BLaER1 treated with 17β-estradiol and CSF1 and Interleukin-3, amounts not matched to agents 10 nM and 100 nM (cell line): ENCODE measurements around the gene PER3.

ENCODE experiments used
- H3K27ac ChIP-seq, 11 experiments: shearing (Covaris generic); formaldehyde crosslinking; 2 replicates each; pipeline ENCODE4 v1.8.1; 2022
- H3K27me3 ChIP-seq, 11 experiments: shearing (Covaris generic); formaldehyde crosslinking; 2 replicates each; pipeline ENCODE4 v1.8.1; 2022
- H3K36me3 ChIP-seq, 11 experiments: shearing (Covaris generic); formaldehyde crosslinking; 2 replicates each; pipeline ENCODE4 v1.8.1; 2022
- H3K4me1 ChIP-seq, 10 experiments: shearing (Covaris generic); formaldehyde crosslinking; 2 replicates each; pipeline ENCODE4 v1.8.1; 2022
- H3K4me2 ChIP-seq, 11 experiments: shearing (Covaris generic); formaldehyde crosslinking; 2 replicates each; pipeline ENCODE4 v1.8.1; 2022
- H3K4me3 ChIP-seq, 10 experiments: shearing (Covaris generic); formaldehyde crosslinking; 2 replicates each; pipeline ENCODE4 v1.8.1; 2022
- H3K9ac ChIP-seq, 11 experiments: shearing (Covaris generic); formaldehyde crosslinking; 2 replicates each; pipeline ENCODE4 v1.8.1; 2022
- H3K9me3 ChIP-seq, 11 experiments: shearing (Covaris generic); formaldehyde crosslinking; replicated peaks in 1 of 11; 2 replicates each; pipeline ENCODE4 v1.8.1; 2022
- H4K20me1 ChIP-seq, 11 experiments: shearing (Covaris generic); formaldehyde crosslinking; 2 replicates each; pipeline ENCODE4 v1.8.1; 2022
- Cebpa-rat ChIP-seq, 11 experiments: shearing (Covaris generic); IDR thresholded peaks; 2 replicates each; pipeline ENCODE4 v1.8.1; 2022

The PER3 gene

DNA sequence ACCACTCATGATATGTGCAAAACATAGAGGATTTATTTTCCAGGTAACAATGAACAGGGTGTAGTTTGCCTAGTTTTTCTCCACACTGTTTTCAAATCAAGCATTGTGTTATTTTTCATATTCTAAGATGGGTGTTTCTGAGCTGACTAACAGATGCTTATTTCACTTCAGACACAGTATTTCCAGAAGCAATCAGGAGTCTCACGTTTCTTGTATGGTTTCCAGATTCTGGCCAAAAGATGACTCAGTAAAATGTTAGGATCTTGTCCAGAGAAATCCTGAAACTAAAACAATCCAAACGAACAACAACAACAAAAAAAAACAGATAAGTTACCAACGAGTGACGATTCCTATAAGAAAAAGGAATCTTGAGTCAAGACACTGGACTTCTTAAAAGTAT is 63.5 kb downstream of the PER3 start:
- Histone ChIP-seq H3K36me3 (no peaks in the 10 kb centered on the region), H3K27me3 (no peaks in the 10 kb centered on the region), H3K9me3 (no peaks in the 10 kb centered on the region), H3K4me1 (peaks cover 0 to 1% (median 0%) of the 10 kb centered on the region in 10 experiments; a peak in 1 of 20 replicates), H4K20me1 (no peaks in the 10 kb centered on the region), H3K27ac (no peak overlapping the region), H3K4me3 (no peak overlapping the region), H3K4me2 (no peak overlapping the region), H3K9ac (no peak overlapping the region)
- no peak for TF ChIP-seq Cebpa-rat (IDR thresholded peaks at IDR 0.05)

DNA sequence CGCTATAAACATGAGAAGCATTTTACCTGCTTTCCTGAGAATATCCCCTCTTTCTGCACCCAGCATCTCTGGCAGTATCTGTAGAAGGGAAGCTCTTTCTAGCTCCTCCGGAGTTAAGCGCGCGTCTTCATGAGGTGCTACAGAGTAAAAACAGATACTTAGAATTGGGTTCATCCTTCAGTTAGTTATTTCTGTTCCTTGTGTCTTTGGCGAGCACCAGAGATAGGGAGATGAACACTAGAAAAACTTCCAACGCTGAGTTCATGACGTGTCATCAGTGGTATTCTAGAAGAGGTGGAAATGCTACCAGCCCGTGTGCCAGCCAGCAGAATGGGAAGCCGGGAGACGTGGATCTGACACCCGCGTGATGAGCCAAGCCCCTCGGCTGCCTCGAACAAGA is 66.7 kb downstream of the PER3 start:
- no peaks in the 10 kb centered on the region for H3K9me3 ChIP-seq
- no peaks in the 10 kb centered on the region for H4K20me1 ChIP-seq
- no peak overlapping the region for H3K9ac ChIP-seq
- no peaks in the 10 kb centered on the region for H3K27me3 ChIP-seq
- no peak for TF ChIP-seq Cebpa-rat (IDR thresholded peaks at IDR 0.05)
- H3K4me1 ChIP-seq = peaks cover under 1 to 9% (median 2%) of the 10 kb centered on the region in 10 experiments
- H3K36me3 ChIP-seq = no peaks in the 10 kb centered on the region
- H3K27ac ChIP-seq = no peak overlapping the region
- no peak overlapping the region for H3K4me2 ChIP-seq
- H3K4me3 ChIP-seq = no peak overlapping the region

DNA sequence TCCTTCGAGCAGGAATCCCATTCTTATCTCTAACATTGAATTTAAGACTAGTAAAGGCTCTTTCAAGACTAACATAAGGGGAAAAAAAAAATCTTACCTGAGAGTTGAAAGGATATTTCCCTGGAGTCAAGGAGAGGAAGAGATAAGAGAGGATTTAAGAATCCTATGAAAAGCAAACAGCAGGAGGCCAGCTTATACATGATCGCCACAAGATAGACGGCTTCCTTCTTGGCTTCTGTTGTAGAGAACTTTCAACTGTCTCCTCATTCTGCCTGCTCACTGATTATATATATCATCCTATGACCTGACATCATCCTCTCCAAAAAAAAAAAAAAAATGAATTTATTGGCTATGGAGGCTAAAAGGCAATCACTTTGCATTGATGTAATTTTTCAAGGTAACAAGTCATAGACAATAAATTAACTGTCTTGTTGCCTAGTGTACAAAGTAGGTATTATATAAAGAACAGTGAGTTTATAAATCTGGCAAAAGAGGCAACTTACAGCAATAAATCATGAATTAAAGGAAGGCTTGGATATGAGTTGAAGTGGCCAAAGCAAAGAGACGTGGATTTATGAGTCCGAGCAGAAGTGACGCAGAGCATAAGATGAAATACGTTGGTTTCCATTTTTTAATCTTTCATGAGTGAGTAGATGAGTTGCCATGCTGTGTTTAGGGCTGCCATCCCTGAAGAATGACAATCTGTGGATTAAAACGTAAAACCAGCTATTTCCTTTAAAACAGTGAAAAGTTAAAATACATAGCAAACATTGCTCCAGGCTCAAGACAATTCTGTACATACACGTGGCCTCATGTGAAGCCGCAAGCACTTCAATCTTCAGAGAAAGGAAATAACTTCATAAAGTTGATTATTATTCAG is 69.0 kb downstream of the PER3 start, which contains the start of gene UTS2:
Gene UTS2, minus strand, starts transcription at position 262 of the 880 bp plus-strand sequence. Its CDS starts 62 bp downstream, at position 200.
- TF ChIP-seq Cebpa-rat (IDR thresholded peaks at IDR 0.05) = no peak
- H3K4me3 ChIP-seq = no peak within 1 kb of the TSS
- peaks cover 10 to 20% (median 16%) of the 10 kb centered on the region in 10 experiments for H3K4me1 ChIP-seq
- no peak within 1 kb of the TSS for H3K4me2 ChIP-seq
- H3K27me3 ChIP-seq = no peaks in the 10 kb centered on the region
- H3K36me3 ChIP-seq = no peaks in the 10 kb centered on the region
- H3K27ac ChIP-seq = no peak within 1 kb of the TSS
- no peaks in the 10 kb centered on the region for H4K20me1 ChIP-seq
- H3K9me3 ChIP-seq = no peaks in the 10 kb centered on the region
- H3K9ac ChIP-seq = no peak within 1 kb of the TSS

DNA sequence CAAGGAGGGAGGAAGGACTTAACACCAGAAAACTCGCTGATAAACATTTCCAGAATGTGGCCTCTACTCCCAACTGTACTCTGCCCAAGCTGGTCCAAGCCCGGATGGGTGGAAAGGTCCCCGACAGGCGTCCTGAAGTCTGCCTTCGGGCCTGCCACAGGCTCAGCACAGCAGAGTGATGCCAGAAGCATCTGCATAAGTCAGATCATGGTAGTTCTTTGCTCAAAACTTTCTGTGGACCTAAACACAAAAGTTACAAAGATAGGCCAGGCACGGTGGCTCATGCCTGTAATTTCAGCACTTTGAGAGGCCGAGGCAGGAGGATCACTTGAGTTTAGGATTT is 69.6 kb downstream of the PER3 start:
- no peak overlapping the region for H3K9ac ChIP-seq
- H3K9me3 ChIP-seq = no peaks in the 10 kb centered on the region
- H3K36me3 ChIP-seq = no peaks in the 10 kb centered on the region
- H3K27me3 ChIP-seq = no peaks in the 10 kb centered on the region
- H3K27ac ChIP-seq = no peak overlapping the region
- H4K20me1 ChIP-seq = no peaks in the 10 kb centered on the region
- no peak overlapping the region for H3K4me3 ChIP-seq
- peaks cover 10 to 20% (median 16%) of the 10 kb centered on the region in 10 experiments for H3K4me1 ChIP-seq
- H3K4me2 ChIP-seq = no peak overlapping the region
- no peak for TF ChIP-seq Cebpa-rat (IDR thresholded peaks at IDR 0.05)

DNA sequence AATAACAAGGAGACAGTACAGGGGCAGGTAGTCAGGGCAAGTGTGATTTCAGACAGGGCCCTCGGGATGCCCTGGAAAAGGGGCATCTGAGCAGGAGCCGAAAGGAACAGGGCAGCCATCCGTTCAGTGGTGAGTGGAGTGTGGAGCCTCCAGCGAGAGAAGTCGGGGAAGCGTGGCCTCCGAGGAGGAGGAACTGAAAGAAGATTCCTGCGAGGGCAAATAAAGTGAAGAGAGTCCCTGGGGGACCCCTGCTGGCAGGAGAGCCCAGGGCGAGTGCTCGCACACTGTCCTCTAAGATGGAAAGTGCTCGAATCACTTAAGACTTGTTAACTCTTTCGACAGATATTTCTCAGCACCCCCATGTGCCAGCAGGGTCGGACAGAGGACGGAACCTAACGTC is 72.3 kb downstream of the PER3 start:
- Histone ChIP-seq H4K20me1 (no peaks in the 10 kb centered on the region), H3K9me3 (no peaks in the 10 kb centered on the region), H3K4me3 (no peak overlapping the region), H3K27me3 (no peaks in the 10 kb centered on the region), H3K9ac (0 out of 22 replicates have a peak overlapping the region, but pooled peaks of 1 of the 11 experiments have one; percentile 0), H3K4me2 (peak overlapping the region; percentile 52 to 82 (median 60)), H3K4me1 (peaks cover 10 to 20% (median 16%) of the 10 kb centered on the region in 10 experiments), H3K27ac (0 out of 22 replicates have a peak overlapping the region, but pooled peaks of 1 of the 11 experiments have one; percentile 4), H3K36me3 (no peaks in the 10 kb centered on the region)
- no peak for TF ChIP-seq Cebpa-rat (IDR thresholded peaks at IDR 0.05)

DNA sequence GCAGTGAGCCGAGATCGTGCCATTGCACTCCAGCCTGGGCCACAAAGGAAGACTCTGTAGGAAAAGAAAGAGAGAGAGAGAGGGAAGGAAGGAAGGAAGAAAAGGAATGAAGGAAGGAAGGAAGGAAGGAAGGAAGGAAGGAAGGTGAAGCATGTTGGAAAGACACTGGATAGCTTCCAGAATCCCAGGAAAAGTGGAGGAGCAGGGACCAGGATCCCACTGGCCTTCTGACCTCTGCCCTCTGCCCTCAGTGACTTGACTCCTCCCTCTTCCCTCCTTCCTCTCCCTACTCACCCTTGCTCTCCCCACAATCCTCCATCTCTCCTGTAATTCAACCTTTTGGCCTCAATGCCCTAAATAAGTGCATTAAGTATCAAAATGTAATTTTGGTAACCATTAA is 72.9 kb downstream of the PER3 start:
- Histone ChIP-seq H3K4me3 (no peak overlapping the region), H3K36me3 (no peaks in the 10 kb centered on the region), H3K27ac (no peak overlapping the region), H3K27me3 (no peaks in the 10 kb centered on the region), H3K9ac (no peak overlapping the region), H4K20me1 (no peaks in the 10 kb centered on the region), H3K9me3 (no peaks in the 10 kb centered on the region), H3K4me2 (peak overlapping the region in 8 of 11 experiments; percentile 52 to 77 (median 58); a peak in 12 of 22 replicates), H3K4me1 (peaks cover 10 to 20% (median 16%) of the 10 kb centered on the region in 10 experiments)
- TF ChIP-seq Cebpa-rat (IDR thresholded peaks at IDR 0.05) = no peak

DNA sequence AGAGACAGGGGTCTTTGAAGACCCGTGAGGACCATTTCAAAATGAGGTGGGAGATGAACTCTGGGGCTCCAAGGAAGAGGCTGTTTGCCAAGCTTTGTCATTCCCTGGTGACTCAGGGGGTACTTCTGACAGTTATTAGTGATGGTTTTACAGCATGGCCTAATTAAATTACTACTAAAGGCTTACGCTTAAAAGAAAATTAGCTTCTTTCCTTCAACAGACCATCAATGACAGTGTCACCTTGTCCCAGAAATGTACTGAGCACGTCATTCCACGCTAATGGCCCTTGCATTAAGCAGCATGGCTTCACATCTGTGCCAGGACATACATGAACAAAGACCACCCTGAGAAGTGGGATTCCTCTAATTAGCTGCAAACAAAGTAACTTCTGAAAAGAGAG is 73.9 kb downstream of the PER3 start:
- H3K27ac ChIP-seq = no peak overlapping the region
- no peaks in the 10 kb centered on the region for H4K20me1 ChIP-seq
- no peaks in the 10 kb centered on the region for H3K27me3 ChIP-seq
- no peak overlapping the region for H3K4me2 ChIP-seq
- H3K4me3 ChIP-seq = no peak overlapping the region
- H3K4me1 ChIP-seq = peaks cover 10 to 20% (median 16%) of the 10 kb centered on the region in 10 experiments
- no peaks in the 10 kb centered on the region for H3K36me3 ChIP-seq
- H3K9me3 ChIP-seq = no peaks in the 10 kb centered on the region
- no peak overlapping the region for H3K9ac ChIP-seq
- no peak for TF ChIP-seq Cebpa-rat (IDR thresholded peaks at IDR 0.05)

DNA sequence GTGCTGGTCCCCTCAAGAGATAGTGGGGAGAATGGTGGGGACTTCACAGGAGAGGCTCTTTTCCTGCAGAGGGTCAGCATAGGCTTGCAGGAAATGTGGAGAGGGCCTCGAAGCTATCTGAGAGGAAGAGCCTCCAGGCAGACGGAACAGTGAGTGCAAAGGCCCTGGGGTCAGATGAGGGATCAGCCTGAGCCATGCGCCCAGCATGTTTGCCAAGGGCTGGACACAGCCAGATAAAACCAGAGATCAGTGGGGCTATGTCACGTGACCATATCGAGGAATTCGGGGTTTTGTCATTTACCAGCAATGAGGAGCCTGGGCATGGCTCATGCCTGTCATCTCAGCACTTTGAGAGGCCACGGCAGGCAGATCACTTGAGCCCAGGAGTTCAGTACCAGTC is 75.3 kb downstream of the PER3 start:
- no peaks in the 10 kb centered on the region for H3K9me3 ChIP-seq
- no peaks in the 10 kb centered on the region for H3K36me3 ChIP-seq
- no peak overlapping the region for H3K4me3 ChIP-seq
- no peaks in the 10 kb centered on the region for H3K27me3 ChIP-seq
- no peak overlapping the region for H3K4me2 ChIP-seq
- H4K20me1 ChIP-seq = no peaks in the 10 kb centered on the region
- H3K9ac ChIP-seq = no peak overlapping the region
- TF ChIP-seq Cebpa-rat (IDR thresholded peaks at IDR 0.05) = no peak
- H3K27ac ChIP-seq = no peak overlapping the region
- peaks cover 10 to 19% (median 15%) of the 10 kb centered on the region in 10 experiments for H3K4me1 ChIP-seq

DNA sequence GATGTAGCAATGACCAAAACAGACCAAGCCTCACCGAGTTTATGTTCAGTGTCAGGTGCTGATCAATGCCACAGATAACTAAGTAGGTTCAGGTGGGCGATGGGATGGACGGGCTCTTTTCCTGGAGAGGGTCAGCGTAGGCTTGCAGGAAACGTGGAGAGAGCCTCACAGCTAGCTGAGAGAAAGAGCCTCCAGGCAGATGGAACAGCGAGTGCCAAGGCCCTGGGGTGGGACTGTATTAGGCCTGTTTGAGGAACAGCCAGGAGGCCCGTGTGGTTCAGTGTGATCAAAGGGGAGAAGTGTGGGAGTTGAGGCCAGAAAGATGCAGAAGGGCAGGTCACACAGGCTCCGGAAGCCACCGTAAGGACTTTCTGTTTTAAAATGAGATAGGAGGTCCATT is 76.0 kb downstream of the PER3 start:
- H3K27ac ChIP-seq = no peak overlapping the region

More for the DNA sequence above, 76.0 kb downstream of the PER3 start:
- no peak overlapping the region for H3K4me2 ChIP-seq
- H3K27me3 ChIP-seq = no peaks in the 10 kb centered on the region
- peaks cover 10 to 19% (median 15%) of the 10 kb centered on the region in 10 experiments for H3K4me1 ChIP-seq
- H4K20me1 ChIP-seq = no peaks in the 10 kb centered on the region
- no peak overlapping the region for H3K4me3 ChIP-seq
- no peaks in the 10 kb centered on the region for H3K36me3 ChIP-seq
- H3K9ac ChIP-seq = no peak overlapping the region
- no peaks in the 10 kb centered on the region for H3K9me3 ChIP-seq
- TF ChIP-seq Cebpa-rat (IDR thresholded peaks at IDR 0.05) = no peak
